ENCODE measurements around the gene ZNF92. TPM values are rescaled to one million over a fixed set of nuclear protein-coding genes. Genes with fewer than 3 reads are reported as not detected.
"Not testable (repeated sequence)": the region's sequence is repeated elsewhere in the genome, so short reads cannot be mapped to it uniquely, and the experiment has no call there.

The ZNF92 gene
- total RNA-seq, 4 donors from 2014 or later = 2.1 to 22.7 (median 6.0) TPM

- TF ChIP-seq CTCF (IDR thresholded peaks at IDR 0.05) (no peak), POLR2A (IDR thresholded peaks at IDR 0.05) (no peak)
- DNase-seq = no peak
- H3K27me3 ChIP-seq = no peaks in the 10 kb centered on the region
- intact Hi-C loops (cut with DNase I; ENCODE audit: low total_unique reads) = no loop called here
- no peak overlapping the region for H3K4me3 ChIP-seq
- H3K4me1 ChIP-seq = no peaks in the 10 kb centered on the region
- H3K9me3 ChIP-seq = peaks cover 0 to 6% of the 10 kb centered on the region in 2 donors
- H3K27ac ChIP-seq = no peak overlapping the region
- H3K36me3 ChIP-seq = no peaks in the 10 kb centered on the region
Measured at GRCh38 chr7:65397730-65398142, 24.1 kb downstream of the ZNF92 start.

- H3K9me3 ChIP-seq; H3K27ac ChIP-seq; H3K36me3 ChIP-seq; H3K27me3 ChIP-seq; H3K4me1 ChIP-seq; intact Hi-C loops (cut with DNase I; ENCODE audit: low total_unique reads); DNase-seq; H3K4me3 ChIP-seq: not testable (repeated sequence)
Measured at GRCh38 chr7:65398671-65399070, 25.0 kb downstream of the ZNF92 start.

- H3K9me3 ChIP-seq = peaks cover 0 to 13% of the 10 kb centered on the region in 2 donors
- DNase-seq; H3K27ac ChIP-seq; H3K4me3 ChIP-seq; H3K36me3 ChIP-seq; H3K4me1 ChIP-seq; intact Hi-C loops (cut with DNase I; ENCODE audit: low total_unique reads); H3K27me3 ChIP-seq: not testable (repeated sequence)
Measured at GRCh38 chr7:65399101-65399500, 25.4 kb downstream of the ZNF92 start.

- no peak for TF ChIP-seq POLR2A (IDR thresholded peaks at IDR 0.05)
- TF ChIP-seq CTCF (IDR thresholded peaks at IDR 0.05) = no peak
- intact Hi-C loops (cut with DNase I; ENCODE audit: low total_unique reads) = no loop called here
- Histone ChIP-seq H3K4me1 (no peaks in the 10 kb centered on the region), H3K27ac (no peak overlapping the region), H3K4me3 (no peak overlapping the region), H3K27me3 (no peaks in the 10 kb centered on the region), H3K9me3 (peaks cover 0 to 33% of the 10 kb centered on the region in 2 donors), H3K36me3 (no peaks in the 10 kb centered on the region)
- no peak for DNase-seq
Measured at GRCh38 chr7:65404020-65404419, 30.4 kb downstream of the ZNF92 start.

- H3K4me1 ChIP-seq; intact Hi-C loops (cut with DNase I; ENCODE audit: low total_unique reads); DNase-seq; H3K36me3 ChIP-seq; H3K27me3 ChIP-seq; H3K27ac ChIP-seq; H3K4me3 ChIP-seq: not testable (repeated sequence)
- H3K9me3 ChIP-seq = peaks cover 0 to 33% of the 10 kb centered on the region in 2 donors
Measured at GRCh38 chr7:65406706-65407105, 33.1 kb downstream of the ZNF92 start.

GRCh38 chr7:65409363-65409762 lies 35.7 kb downstream of the ZNF92 start:
- Histone ChIP-seq H3K9me3 (peaks cover 0 to 17% of the 10 kb centered on the region in 2 donors), H3K27ac (no peak overlapping the region), H3K36me3 (no peaks in the 10 kb centered on the region), H3K4me3 (no peak overlapping the region), H3K4me1 (no peaks in the 10 kb centered on the region), H3K27me3 (no peaks in the 10 kb centered on the region)
- intact Hi-C loops (cut with DNase I; ENCODE audit: low total_unique reads) = no loop called here
- DNase-seq = no peak
- TF ChIP-seq POLR2A (IDR thresholded peaks at IDR 0.05) (no peak), CTCF (IDR thresholded peaks at IDR 0.05) (no peak)

GRCh38 chr7:65411249-65411648 lies 37.6 kb downstream of the ZNF92 start:
- Histone ChIP-seq H3K4me3 (no peak overlapping the region), H3K27ac (no peak overlapping the region), H3K9me3 (peaks cover 0 to 4% of the 10 kb centered on the region in 2 donors), H3K36me3 (no peaks in the 10 kb centered on the region), H3K4me1 (no peaks in the 10 kb centered on the region), H3K27me3 (no peaks in the 10 kb centered on the region)
- DNase-seq = no peak
- intact Hi-C loops (cut with DNase I; ENCODE audit: low total_unique reads) = no loop called here
- TF ChIP-seq POLR2A (IDR thresholded peaks at IDR 0.05) (no peak), CTCF (IDR thresholded peaks at IDR 0.05) (no peak)
